WERI-Rb-1 (cell line): ENCODE results near the gene U2AF2.

Experiments
- DNase-seq: peaks from one replicate; pipeline ENCODE4 v3.0.0-alpha.2; 2020
- H3K27ac ChIP-seq: fragments of 250-450 bp; sonication (Bioruptor Pico); 2 replicates; pipeline ENCODE4 v1.5.1; 2020; ENCODE audit warnings: mild to moderate bottlenecking, moderate library complexity
- H3K27me3 ChIP-seq: fragments of 250-450 bp; sonication (Bioruptor Pico); 2 replicates; pipeline ENCODE4 v1.5.1; 2021; ENCODE audit warnings: mild to moderate bottlenecking, low read depth, moderate library complexity; ENCODE audit not compliant: insufficient read depth, severe bottlenecking
- H3K36me3 ChIP-seq: fragments of 250-450 bp; sonication (Bioruptor Pico); 2 replicates; pipeline ENCODE4 v1.5.1; 2020; ENCODE audit warnings: mild to moderate bottlenecking, moderate library complexity
- H3K4me3 ChIP-seq: 2 replicates; pipeline ENCODE4 v1.5.1; 2011; ENCODE audit warnings: low read depth, mild to moderate bottlenecking, control low read depth, low read length
- H3K9me3 ChIP-seq: fragments of 250-450 bp; sonication (Bioruptor Pico); 2 replicates; pipeline ENCODE4 v1.5.1; 2021; ENCODE audit warnings: mild to moderate bottlenecking, moderate library complexity; ENCODE audit not compliant: severe bottlenecking
- CTCF ChIP-seq: IDR thresholded peaks from 2 replicates; pipeline ENCODE4 v1.5.1; 2011; ENCODE audit warnings: low read depth, mild to moderate bottlenecking, control low read depth, inconsistent platforms, low read length

U2AF2 gene

DNA sequence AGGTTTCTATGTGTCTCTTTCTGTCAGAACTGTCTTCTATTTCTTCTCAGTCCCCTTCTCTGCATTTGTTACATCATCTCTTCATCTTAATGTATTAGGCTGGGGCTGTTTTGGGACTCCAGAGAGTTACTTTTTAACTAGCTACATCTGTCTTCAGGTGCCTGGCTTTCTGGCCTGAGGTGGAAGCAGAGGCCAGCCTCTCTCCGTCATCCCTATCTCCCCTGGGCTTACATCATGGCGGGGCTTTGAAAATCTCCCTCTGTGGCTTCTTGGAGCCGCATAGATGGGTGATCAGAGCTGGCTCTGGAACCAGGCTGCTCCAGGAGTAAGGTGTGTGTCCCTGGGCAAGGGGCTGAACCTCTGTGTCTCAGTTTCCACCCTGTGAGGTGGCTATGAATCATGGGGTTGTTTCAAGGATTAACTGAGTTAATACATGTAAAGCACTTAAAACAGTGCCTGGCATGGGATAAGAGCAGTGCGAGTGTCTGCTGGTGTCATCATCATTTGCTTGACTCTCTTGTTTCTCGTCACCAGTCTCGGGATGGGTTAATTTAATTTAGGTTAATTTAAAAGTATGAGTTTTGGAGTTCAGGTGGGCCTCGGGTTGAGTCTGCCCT lies 22.2 kb downstream of the U2AF2 start:
- Histone ChIP-seq H3K4me3 (no peak overlapping the region), H3K27ac (no peak overlapping the region), H3K9me3 (no peaks in the 10 kb centered on the region), H3K27me3 (no peaks in the 10 kb centered on the region), H3K36me3 (peaks cover 76% of the 10 kb centered on the region)
- no peak for DNase-seq
- TF ChIP-seq CTCF: no peak

DNA sequence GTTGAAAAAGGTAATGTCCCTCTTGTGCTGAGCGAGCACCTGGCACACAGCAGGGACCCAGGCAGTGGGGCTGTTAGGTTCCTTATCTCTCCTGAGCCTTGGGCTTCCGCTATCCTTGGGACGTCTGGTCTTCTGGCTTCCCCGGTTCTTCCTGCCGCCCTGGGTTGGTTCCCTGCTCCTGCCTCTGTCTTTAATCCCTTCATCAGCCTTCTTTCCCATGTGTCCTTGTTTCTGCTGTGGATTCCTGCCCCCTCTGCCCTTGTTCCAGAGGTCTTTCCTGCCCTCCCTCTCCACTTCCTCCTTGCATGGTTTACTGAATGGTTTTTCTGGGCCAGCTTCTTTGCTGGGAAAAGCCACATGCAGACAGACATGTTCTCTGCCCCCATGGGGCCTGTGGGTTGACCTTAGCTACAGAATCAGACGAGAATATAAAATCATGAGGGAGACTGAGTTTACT lies 22.8 kb downstream of the U2AF2 start:
- DNase-seq: no peak
- no peaks in the 10 kb centered on the region for H3K9me3 ChIP-seq
- peaks cover 77% of the 10 kb centered on the region for H3K36me3 ChIP-seq
- no peak overlapping the region for H3K27ac ChIP-seq
- no peak overlapping the region for H3K4me3 ChIP-seq
- TF ChIP-seq CTCF: no peak
- H3K27me3 ChIP-seq: no peaks in the 10 kb centered on the region

DNA sequence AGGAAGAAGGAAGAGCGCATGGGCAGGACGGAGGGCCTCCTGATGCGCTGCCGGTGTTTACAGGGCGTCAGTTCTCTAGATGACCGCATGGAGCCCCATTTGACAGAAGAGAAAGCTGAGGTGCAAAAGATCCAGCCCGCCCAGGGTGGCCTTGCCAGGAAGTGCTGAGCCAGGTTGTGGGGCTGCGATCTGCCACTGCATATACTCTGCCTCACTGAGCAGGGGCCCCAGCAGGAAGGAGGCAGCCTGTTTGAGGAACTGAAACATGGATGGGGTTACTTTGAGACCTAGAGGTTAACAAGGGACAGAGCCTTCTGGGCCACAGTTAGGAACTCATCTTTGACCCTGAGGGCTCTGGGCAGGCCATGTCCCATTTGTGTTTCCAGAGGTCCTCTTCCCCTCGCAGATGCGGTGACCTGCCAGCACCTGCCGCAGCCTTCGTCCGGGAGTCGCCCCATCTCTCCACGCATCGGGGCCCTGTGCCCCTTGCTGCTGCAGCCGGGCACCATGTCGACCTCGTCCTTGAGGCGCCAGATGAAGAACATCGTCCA lies 23.4 kb downstream of the U2AF2 start:
- no peak for DNase-seq
- Histone ChIP-seq H3K9me3 (no peaks in the 10 kb centered on the region), H3K27me3 (no peaks in the 10 kb centered on the region), H3K27ac (no peak overlapping the region), H3K36me3 (peaks cover 78% of the 10 kb centered on the region), H3K4me3 (no peak overlapping the region)
- no peak for TF ChIP-seq CTCF

DNA sequence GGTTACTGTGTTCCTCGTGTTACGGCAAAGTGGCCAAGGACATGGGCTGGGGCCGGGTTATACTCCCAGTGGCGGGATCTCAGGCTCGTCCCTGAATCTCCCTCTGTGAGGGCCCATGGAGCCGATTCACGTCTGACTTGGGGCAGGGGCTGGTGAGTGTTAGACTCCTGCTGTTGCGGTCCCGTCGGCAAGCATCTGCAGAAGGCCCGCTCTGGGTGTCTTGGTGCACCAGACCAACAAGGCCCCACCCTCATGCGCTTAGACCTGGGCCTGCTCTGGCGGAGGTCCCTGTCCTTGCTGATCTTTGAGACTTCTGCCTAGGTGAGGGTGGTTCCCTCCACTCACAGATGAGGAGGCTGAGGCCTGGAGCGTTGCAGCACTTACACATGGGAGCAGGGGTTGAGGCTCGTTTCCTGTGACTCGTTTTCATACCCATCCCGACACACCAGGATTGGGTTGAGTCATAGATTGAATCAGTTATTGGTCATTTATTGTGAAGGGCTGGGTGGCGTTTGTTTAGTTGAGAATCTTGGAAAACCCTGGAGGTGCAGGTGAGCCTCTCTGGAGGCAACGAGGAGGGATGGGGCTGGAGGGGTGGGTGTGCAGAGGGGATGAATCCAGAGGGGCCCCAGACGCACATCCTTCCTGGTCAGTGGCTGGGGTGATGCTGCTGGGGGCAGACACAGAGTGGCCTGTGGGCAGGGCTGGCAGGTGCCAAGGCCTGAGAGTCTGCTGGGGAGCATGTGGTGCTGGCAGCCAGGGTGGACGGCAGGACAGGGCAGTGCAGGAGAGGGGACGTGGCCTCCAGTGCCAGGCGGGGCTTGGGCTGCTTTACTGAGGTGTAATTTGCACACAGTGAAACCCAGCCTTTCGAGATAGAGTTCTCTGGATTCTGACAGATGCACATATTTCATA lies 24.8 kb downstream of the U2AF2 start:
- no peaks in the 10 kb centered on the region for H3K9me3 ChIP-seq
- peaks cover 75% of the 10 kb centered on the region for H3K36me3 ChIP-seq
- no peak overlapping the region for H3K4me3 ChIP-seq
- no peak for DNase-seq
- H3K27me3 ChIP-seq: no peaks in the 10 kb centered on the region
- TF ChIP-seq CTCF: no peak
- no peak overlapping the region for H3K27ac ChIP-seq

GRCh38 chr19:55680339-55681130 lies 25.7 kb downstream of the U2AF2 start:
- H3K36me3 ChIP-seq: peaks cover 84% of the 10 kb centered on the region
- H3K27me3 ChIP-seq: no peaks in the 10 kb centered on the region
- no peaks in the 10 kb centered on the region for H3K9me3 ChIP-seq
- DNase-seq: no peak
- no peak overlapping the region for H3K27ac ChIP-seq
- no peak for TF ChIP-seq CTCF
- no peak overlapping the region for H3K4me3 ChIP-seq
